ENCODE measurements around the gene LEO1.
"Not testable (repeated sequence)": the region's sequence is repeated elsewhere in the genome, so short reads cannot be mapped to it uniquely, and the experiment has no call there.

Gene LEO1

DNA sequence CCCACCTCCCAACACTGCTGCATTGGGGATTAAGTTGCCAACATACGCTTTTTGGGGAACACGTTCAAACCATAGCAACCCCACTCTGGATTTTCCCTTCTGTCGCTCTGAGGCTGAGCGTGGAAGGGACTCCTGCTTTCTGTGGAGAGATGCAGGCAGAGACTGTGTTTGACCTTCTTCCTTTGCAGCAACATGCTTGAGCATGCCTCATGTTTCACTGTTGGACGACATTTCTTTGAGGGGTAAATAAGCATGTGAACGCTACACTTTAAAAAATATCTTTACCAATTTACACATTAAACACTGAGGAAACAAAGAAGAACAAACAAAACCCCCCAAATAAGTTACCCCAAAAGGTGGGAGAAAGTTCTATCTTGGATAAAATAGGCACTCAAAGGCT lies 33.2 kb upstream of the LEO1 start:
- in situ Hi-C loops (cut with MboI; ENCODE audit: low sequenced_read_pairs): no loop called here

DNA sequence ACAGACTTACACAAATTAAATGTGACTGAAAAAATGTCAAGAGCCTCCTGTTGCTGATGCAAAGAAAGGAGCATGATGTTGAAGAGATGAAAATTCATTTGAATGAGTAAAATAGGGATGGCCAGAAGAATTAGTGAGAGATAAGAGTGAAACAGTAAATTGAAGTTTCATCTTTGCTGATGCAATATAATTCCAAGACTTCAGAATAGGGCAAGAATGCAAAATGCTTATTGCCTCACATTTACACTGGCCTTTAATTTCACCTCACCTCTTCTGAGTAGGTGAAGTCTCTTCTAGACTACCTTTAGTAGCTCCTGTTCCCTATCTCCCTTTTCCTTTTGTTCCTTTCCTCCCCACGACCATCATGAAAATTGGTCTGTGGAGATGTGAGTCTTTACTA lies 32.1 kb upstream of the LEO1 start:
- in situ Hi-C loops (cut with MboI; ENCODE audit: low sequenced_read_pairs): no loop called here

DNA sequence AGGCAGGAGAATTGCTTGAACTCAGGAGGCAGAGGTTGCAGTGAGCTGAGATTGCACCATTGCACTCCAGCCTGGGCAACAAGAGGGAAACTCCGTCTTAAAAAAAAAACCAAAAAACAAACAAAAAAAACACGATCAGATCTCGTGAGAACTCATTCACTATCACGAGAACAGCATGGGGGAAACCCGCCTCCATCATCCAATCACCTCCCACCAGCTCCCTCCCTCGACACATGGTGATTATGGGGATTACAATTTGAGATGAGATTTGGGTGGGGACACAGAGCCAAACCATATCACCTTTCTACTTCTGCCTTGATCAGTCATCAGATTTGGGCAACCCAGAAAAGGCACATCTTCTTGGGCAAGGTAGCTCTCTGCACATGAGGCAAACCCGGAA lies 31.5 kb upstream of the LEO1 start:
- in situ Hi-C loops (cut with MboI; ENCODE audit: low sequenced_read_pairs): not testable (repeated sequence)

DNA sequence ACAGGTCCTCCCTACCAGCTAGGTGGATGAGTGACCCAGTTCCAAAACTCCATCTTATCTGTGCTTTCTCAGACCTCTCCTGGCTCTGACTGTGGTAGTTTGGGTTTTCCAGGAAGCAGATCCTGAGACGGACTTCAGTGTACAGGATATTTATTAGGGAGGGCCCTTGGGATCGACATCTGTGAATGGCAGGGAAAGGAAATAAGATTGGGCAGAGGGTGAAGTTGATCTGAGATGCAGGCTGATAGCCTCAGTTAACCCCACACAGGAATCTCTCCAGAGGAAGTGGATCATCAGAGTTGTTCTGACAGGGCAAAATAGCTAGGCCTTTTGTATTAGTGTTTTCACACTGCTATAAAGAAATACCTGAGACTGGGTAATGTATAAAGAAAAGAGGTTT lies 30.8 kb upstream of the LEO1 start:
- in situ Hi-C loops (cut with MboI; ENCODE audit: low sequenced_read_pairs): no loop called here

GRCh38 chr15:51992953-51993352 lies 21.4 kb upstream of the LEO1 start:
- in situ Hi-C loops (cut with MboI; ENCODE audit: low sequenced_read_pairs): no loop called here

- in situ Hi-C loops (cut with MboI; ENCODE audit: low sequenced_read_pairs): no loop called here
These were observed 19.6 kb upstream of the LEO1 start for GRCh38 chr15:51991141-51991540.

- in situ Hi-C loops (cut with MboI; ENCODE audit: low sequenced_read_pairs): no loop called here
These were observed 11.2 kb upstream of the LEO1 start for GRCh38 chr15:51982770-51983103.

DNA sequence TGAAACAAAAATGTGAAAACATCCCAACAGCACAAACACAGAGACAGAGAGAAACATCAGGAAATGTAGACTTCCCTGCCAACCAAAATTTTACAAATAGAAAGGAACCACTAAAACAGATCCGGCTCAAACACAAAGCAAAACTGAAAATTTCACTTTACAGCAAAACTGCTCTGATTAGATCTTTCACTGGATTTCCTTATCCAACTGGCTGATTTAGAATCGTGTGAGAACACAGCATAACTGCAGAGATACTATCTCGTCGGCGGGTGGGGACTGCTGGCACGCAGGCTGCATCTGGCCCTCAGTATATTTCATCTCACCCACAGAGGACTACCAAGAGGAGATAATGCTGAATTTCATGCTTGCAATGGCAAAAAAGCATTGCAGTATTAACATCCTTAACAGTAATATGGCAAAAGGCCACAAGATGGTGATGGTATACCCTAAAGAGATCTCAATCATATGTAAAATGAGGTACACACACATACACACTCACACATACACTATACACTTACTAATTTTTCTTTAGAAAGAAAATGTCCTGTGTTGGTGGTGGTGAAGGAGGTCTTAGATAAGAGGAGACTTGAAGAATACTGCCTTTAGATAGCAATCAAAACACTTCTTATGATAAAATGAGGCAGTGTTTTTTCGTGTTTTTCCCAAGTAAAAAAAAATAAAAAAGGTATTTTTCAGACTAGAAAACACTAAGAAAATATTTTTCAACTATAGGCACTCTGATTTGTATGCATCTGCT lies 10.6 kb upstream of the LEO1 start:
- in situ Hi-C loops (cut with MboI; ENCODE audit: low sequenced_read_pairs): no loop called here

GRCh38 chr15:51973775-51974174 lies 2.2 kb upstream of the LEO1 start:
- in situ Hi-C loops (cut with MboI; ENCODE audit: low sequenced_read_pairs): no loop called here

- in situ Hi-C loops (cut with MboI; ENCODE audit: low sequenced_read_pairs): no loop called here
These were observed 1.6 kb upstream of the LEO1 start for GRCh38 chr15:51973220-51973619.

GRCh38 chr15:51971032-51971374 lies 575 bp downstream of the LEO1 start:
- in situ Hi-C loops (cut with MboI; ENCODE audit: low sequenced_read_pairs): no loop called here

GRCh38 chr15:51970132-51970817 lies 1.3 kb downstream of the LEO1 start:
- in situ Hi-C loops (cut with MboI; ENCODE audit: low sequenced_read_pairs): no loop called here

GRCh38 chr15:51969728-51970127 lies 1.9 kb downstream of the LEO1 start:
- in situ Hi-C loops (cut with MboI; ENCODE audit: low sequenced_read_pairs): no loop called here

DNA sequence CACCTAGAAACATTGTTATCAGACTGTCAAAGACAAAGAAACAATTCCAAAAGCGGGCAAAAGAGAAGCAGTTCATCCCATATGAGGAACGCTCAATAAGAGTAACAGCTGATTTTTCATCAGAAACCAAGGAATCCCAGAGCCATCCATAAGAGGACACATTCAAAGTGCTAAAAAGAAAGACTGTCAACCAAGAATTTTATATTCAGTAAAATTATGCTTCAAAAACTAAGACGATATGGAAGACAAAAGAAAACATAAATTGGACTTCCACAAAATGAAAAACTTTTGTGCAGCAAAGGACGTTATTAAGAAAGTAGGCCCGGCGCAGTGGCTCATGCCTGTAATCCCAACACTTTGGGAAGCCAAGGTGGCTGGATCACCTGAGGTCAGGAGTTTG lies 4.0 kb downstream of the LEO1 start:
- in situ Hi-C loops (cut with MboI; ENCODE audit: low sequenced_read_pairs): no loop called here

GRCh38 chr15:51966192-51966591 lies 5.4 kb downstream of the LEO1 start:
- in situ Hi-C loops (cut with MboI; ENCODE audit: low sequenced_read_pairs): no loop called here

- in situ Hi-C loops (cut with MboI; ENCODE audit: low sequenced_read_pairs): no loop called here
These were observed 5.9 kb downstream of the LEO1 start for GRCh38 chr15:51965691-51966090.

DNA sequence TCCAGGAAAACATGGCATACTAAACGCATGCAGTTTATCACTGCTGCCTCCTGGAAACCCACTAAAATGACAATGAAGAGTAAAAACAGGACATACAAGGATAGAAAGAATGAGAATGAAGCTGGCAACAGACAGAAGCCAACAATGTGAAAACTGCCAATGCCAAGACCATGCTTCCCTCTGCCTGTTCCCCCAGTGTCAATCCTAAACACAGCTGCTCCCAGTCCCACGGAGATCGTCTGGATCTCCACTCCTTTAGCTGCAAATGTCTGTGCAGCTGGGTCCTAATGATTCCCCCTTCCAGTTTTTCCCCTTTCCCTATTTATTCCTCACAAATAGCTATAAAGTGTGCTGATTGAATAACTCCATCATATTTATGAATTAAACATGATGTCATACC lies 16.1 kb downstream of the LEO1 start:
- in situ Hi-C loops (cut with MboI; ENCODE audit: low sequenced_read_pairs): no loop called here

GRCh38 chr15:51952805-51953204 lies 18.8 kb downstream of the LEO1 start:
- in situ Hi-C loops (cut with MboI; ENCODE audit: low sequenced_read_pairs): no loop called here

GRCh38 chr15:51947124-51947523 lies 24.5 kb downstream of the LEO1 start:
- in situ Hi-C loops (cut with MboI; ENCODE audit: low sequenced_read_pairs): no loop called here

GRCh38 chr15:51939216-51939615 lies 32.4 kb downstream of the LEO1 start:
- in situ Hi-C loops (cut with MboI; ENCODE audit: low sequenced_read_pairs): no loop called here

- in situ Hi-C loops (cut with MboI; ENCODE audit: low sequenced_read_pairs): no loop called here
These were observed 33.3 kb downstream of the LEO1 start for GRCh38 chr15:51938286-51938685.

- in situ Hi-C loops (cut with MboI; ENCODE audit: low sequenced_read_pairs): no loop called here
These were observed 35.5 kb downstream of the LEO1 start for GRCh38 chr15:51936105-51936478.
